Neural cell (in vitro differentiated cells): ENCODE data around the gene TRPM8. TPM values are rescaled to one million over a fixed set of nuclear protein-coding genes. Genes with fewer than 3 reads are reported as not detected.
"Not testable (repeated sequence)": the region's sequence is repeated elsewhere in the genome, so short reads cannot be mapped to it uniquely, and the experiment has no call there.

Experiments
- H2AFZ ChIP-seq: fragments of 200-600, 300-800 bp; sonication (generic), shearing (Covaris generic); 2 replicates; pipeline ENCODE4 v1.6.0; 2014; ENCODE audit warnings: low read depth, mild to moderate bottlenecking, antibody characterized with exemption, low read length, moderate library complexity
- H3F3A ChIP-seq: fragments of 200-600 bp; shearing (Covaris generic); 2 replicates; pipeline ENCODE4 v1.6.1; 2016; ENCODE audit warnings: mild to moderate bottlenecking, moderate library complexity, mixed read lengths, antibody characterized with exemption, low read length; ENCODE audit not compliant: insufficient read depth, poor library complexity, severe bottlenecking
- H3K27ac ChIP-seq: fragments of 200-600, 300-800 bp; sonication (generic), shearing (Covaris generic); 2 replicates; pipeline ENCODE4 v1.5.1; 2014; ENCODE audit warnings: mild to moderate bottlenecking, low read length, moderate library complexity
- H3K27me3 ChIP-seq: fragments of 300-800, 200-600 bp; sonication (generic), shearing (Covaris generic); 2 replicates; pipeline ENCODE4 v1.6.0; 2014; ENCODE audit warnings: mild to moderate bottlenecking, low read depth, low read length, moderate library complexity; ENCODE audit not compliant: insufficient read depth
- H3K36me3 ChIP-seq: fragments of 300-800, 200-600 bp; sonication (generic), shearing (Covaris generic); 2 replicates; pipeline ENCODE4 v1.5.1; 2014; ENCODE audit warnings: mild to moderate bottlenecking, antibody characterized with exemption, low read length, moderate library complexity; ENCODE audit not compliant: insufficient read depth
- H3K4me2 ChIP-seq: fragments of 300-800, 200-600 bp; sonication (generic), shearing (Covaris generic); 2 replicates; pipeline ENCODE4 v1.6.0; 2014; ENCODE audit warnings: mild to moderate bottlenecking, low read length
- H3K4me3 ChIP-seq: fragments of 300-800, 200-600 bp; sonication (generic), shearing (Covaris generic); 2 replicates; pipeline ENCODE4 v1.5.1; 2014; ENCODE audit warnings: mild to moderate bottlenecking, low read length, moderate library complexity
- H3K79me2 ChIP-seq: fragments of 200-600 bp; shearing (Covaris generic); replicated peaks from 2 replicates; pipeline ENCODE4 v1.6.0; 2014; ENCODE audit warnings: mild to moderate bottlenecking, low read length, moderate library complexity; ENCODE audit not compliant: insufficient read depth
- H3K9ac ChIP-seq: fragments of 300-800, 200-600 bp; sonication (generic), shearing (Covaris generic); 2 replicates; pipeline ENCODE4 v1.6.1; 2016; ENCODE audit warnings: mild to moderate bottlenecking, low read length, mixed read lengths
- H3K9me2 ChIP-seq: fragments of 200-600 bp; shearing (Covaris generic); 2 replicates; pipeline ENCODE4 v1.6.1; 2016; ENCODE audit warnings: mild to moderate bottlenecking, low read length, mixed read lengths; ENCODE audit not compliant: insufficient read depth
- H3K9me3 ChIP-seq: fragments of 200-600, 300-800 bp; sonication (generic), shearing (Covaris generic); 2 replicates; pipeline ENCODE4 v1.6.1; 2016; ENCODE audit warnings: mild to moderate bottlenecking, mixed run types, low read length, moderate library complexity, mixed read lengths
- H4K20me1 ChIP-seq: fragments of 200-600 bp; shearing (Covaris generic); 2 replicates; pipeline ENCODE4 v1.6.1; 2016; ENCODE audit warnings: mild to moderate bottlenecking, mixed run types; ENCODE audit not compliant: insufficient read depth
- EP300 ChIP-seq: fragments of 450-650 bp; conservative IDR thresholded peaks from 2 replicates; pipeline ENCODE4 v1.6.1; 2014; ENCODE audit warnings: antibody characterized with exemption, mild to moderate bottlenecking, moderate library complexity; ENCODE audit not compliant: poor library complexity, severe bottlenecking
- EZH2 ChIP-seq: fragments of 200-600, 300-800 bp; shearing (Covaris generic), sonication (generic); IDR thresholded peaks from 2 replicates; pipeline ENCODE4 v1.6.1; 2014; ENCODE audit warnings: antibody characterized with exemption, low read length, borderline replicate concordance, mild to moderate bottlenecking; ENCODE audit not compliant: insufficient read depth, poor library complexity, severe bottlenecking
- MXI1 ChIP-seq: fragments of 450-650 bp; conservative IDR thresholded peaks from 2 replicates; pipeline ENCODE4 v1.6.1; 2014; ENCODE audit warnings: antibody characterized with exemption, mild to moderate bottlenecking; ENCODE audit not compliant: poor library complexity, severe bottlenecking
- POLR2AphosphoS5 ChIP-seq: IDR thresholded peaks from 2 replicates; pipeline ENCODE4 v1.6.1; 2012
- RAD21 ChIP-seq: fragments of 450-650 bp; conservative IDR thresholded peaks from 2 replicates; pipeline ENCODE4 v1.6.1; 2014; ENCODE audit warnings: antibody characterized with exemption, mild to moderate bottlenecking, moderate library complexity
- SMC3 ChIP-seq: fragments of 450-650 bp; conservative IDR thresholded peaks from 2 replicates; pipeline ENCODE4 v1.6.1; 2014; ENCODE audit warnings: antibody characterized with exemption, mild to moderate bottlenecking, moderate library complexity; ENCODE audit not compliant: poor library complexity
- TAF1 ChIP-seq: IDR thresholded peaks from 2 replicates; pipeline ENCODE4 v1.6.1; 2012; ENCODE audit warnings: low read depth
- polyA plus RNA-seq: library from polyadenylated mRNA; depleted of rRNA; stranded (reverse); fragments of >200 nt; gene quantifications from 2 replicates; pipeline ENCODE4 v1.2.3, GENCODE V29; 2014
- TF ChIP-seq, protein P1 (sequence below): fragments of 450-650 bp; IDR thresholded peaks from 2 replicates; pipeline ENCODE4 v1.5.1; 2014; ENCODE audit warnings: antibody characterized with exemption, mild to moderate bottlenecking, moderate library complexity; ENCODE audit not compliant: poor library complexity, severe bottlenecking
- TF ChIP-seq, protein P2 (sequence below): IDR thresholded peaks from 2 replicates; pipeline ENCODE4 v1.6.1; 2012; ENCODE audit warnings: borderline replicate concordance

TRPM8 gene
- polyA plus RNA-seq, 1 donor from 2014 or later = not detected

DNA sequence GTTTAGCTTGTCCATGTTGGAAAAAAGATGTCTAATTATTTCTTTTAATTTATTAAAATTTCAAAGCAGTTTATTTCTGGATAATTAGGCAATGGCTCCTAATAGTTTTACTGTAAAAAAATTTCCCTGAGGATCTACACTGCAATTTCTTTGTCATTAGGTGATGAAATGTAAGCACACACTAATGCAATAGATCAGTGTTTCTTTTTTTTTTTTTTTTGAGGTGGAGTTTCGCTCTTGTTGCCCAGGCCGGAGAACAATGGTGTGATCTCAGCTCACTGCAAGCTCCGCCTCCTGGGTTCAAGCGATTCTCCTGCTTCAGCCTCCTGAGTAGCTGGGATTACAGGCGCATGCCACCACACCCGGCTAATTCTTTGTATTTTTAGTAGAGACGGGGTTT, 48.5 kb downstream of the TRPM8 start:
- H3K79me2 ChIP-seq, H3K27ac ChIP-seq, H3F3A ChIP-seq, H3K4me3 ChIP-seq, H3K27me3 ChIP-seq, H2AFZ ChIP-seq, H3K36me3 ChIP-seq, H3K4me2 ChIP-seq, H3K9ac ChIP-seq, H3K9me2 ChIP-seq, H3K9me3 ChIP-seq, H4K20me1 ChIP-seq: not testable (repeated sequence)

DNA sequence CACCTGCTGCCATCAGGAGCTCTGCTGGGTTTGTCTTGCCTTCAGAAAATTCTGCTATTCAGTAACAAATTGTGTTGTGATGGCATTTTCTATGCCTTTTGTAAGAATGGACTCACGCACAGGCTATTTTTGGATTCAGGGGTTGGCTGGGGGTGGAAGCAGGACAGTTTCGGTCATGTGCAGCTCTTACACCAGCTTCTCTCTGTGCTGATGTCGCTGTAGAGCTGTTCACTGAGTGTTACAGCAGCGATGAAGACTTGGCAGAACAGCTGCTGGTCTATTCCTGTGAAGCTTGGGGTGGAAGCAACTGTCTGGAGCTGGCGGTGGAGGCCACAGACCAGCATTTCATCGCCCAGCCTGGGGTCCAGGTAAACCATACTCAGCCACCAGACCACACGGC, 49.2 kb downstream of the TRPM8 start:
- Histone ChIP-seq H3K4me2 (no peak overlapping the region), H3F3A (no peaks in the 10 kb centered on the region), H4K20me1 (no peaks in the 10 kb centered on the region), H3K9me2 (no peaks in the 10 kb centered on the region), H3K27me3 (no peaks in the 10 kb centered on the region), H3K27ac (no peak overlapping the region), H3K4me3 (no peak overlapping the region), H2AFZ (no peak overlapping the region), H3K9ac (no peak overlapping the region), H3K79me2 (no peaks in the 10 kb centered on the region), H3K9me3 (no peaks in the 10 kb centered on the region), H3K36me3 (no peaks in the 10 kb centered on the region)
- TF ChIP-seq, protein P1, sequence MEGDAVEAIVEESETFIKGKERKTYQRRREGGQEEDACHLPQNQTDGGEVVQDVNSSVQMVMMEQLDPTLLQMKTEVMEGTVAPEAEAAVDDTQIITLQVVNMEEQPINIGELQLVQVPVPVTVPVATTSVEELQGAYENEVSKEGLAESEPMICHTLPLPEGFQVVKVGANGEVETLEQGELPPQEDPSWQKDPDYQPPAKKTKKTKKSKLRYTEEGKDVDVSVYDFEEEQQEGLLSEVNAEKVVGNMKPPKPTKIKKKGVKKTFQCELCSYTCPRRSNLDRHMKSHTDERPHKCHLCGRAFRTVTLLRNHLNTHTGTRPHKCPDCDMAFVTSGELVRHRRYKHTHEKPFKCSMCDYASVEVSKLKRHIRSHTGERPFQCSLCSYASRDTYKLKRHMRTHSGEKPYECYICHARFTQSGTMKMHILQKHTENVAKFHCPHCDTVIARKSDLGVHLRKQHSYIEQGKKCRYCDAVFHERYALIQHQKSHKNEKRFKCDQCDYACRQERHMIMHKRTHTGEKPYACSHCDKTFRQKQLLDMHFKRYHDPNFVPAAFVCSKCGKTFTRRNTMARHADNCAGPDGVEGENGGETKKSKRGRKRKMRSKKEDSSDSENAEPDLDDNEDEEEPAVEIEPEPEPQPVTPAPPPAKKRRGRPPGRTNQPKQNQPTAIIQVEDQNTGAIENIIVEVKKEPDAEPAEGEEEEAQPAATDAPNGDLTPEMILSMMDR = no peak
- TF ChIP-seq TAF1 = no peak
- no peak for TF ChIP-seq EP300
- TF ChIP-seq, protein P2, sequence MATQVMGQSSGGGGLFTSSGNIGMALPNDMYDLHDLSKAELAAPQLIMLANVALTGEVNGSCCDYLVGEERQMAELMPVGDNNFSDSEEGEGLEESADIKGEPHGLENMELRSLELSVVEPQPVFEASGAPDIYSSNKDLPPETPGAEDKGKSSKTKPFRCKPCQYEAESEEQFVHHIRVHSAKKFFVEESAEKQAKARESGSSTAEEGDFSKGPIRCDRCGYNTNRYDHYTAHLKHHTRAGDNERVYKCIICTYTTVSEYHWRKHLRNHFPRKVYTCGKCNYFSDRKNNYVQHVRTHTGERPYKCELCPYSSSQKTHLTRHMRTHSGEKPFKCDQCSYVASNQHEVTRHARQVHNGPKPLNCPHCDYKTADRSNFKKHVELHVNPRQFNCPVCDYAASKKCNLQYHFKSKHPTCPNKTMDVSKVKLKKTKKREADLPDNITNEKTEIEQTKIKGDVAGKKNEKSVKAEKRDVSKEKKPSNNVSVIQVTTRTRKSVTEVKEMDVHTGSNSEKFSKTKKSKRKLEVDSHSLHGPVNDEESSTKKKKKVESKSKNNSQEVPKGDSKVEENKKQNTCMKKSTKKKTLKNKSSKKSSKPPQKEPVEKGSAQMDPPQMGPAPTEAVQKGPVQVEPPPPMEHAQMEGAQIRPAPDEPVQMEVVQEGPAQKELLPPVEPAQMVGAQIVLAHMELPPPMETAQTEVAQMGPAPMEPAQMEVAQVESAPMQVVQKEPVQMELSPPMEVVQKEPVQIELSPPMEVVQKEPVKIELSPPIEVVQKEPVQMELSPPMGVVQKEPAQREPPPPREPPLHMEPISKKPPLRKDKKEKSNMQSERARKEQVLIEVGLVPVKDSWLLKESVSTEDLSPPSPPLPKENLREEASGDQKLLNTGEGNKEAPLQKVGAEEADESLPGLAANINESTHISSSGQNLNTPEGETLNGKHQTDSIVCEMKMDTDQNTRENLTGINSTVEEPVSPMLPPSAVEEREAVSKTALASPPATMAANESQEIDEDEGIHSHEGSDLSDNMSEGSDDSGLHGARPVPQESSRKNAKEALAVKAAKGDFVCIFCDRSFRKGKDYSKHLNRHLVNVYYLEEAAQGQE = no peak
- no peak for TF ChIP-seq EZH2
- TF ChIP-seq POLR2AphosphoS5 = no peak
- no peak for TF ChIP-seq RAD21
- TF ChIP-seq MXI1 = no peak
- TF ChIP-seq SMC3 = no peak

DNA sequence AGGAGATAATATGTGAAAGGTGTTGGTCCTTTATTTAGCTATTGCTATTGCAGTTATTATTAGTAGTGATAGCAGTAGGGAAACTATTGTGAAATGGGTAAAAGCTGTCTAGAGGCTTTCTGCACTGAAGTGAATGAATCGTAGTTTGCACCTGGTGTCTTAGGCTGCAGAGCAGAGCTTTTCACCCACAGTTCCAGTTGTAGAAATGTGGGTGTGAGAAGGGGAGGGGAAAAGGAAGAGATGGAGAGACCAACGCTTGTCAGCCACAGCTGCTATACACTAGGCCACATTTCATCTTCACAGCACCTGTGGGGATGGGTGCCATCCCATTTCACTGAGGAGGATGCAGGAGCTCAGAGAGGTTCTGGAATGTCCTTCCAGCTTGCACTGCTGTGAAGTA, 50.0 kb downstream of the TRPM8 start:
- H3K27me3 ChIP-seq = no peaks in the 10 kb centered on the region
- H3K9me2 ChIP-seq = no peaks in the 10 kb centered on the region
- no peak overlapping the region for H2AFZ ChIP-seq
- TF ChIP-seq TAF1 (no peak), RAD21 (no peak), MXI1 (no peak), EZH2 (no peak), SMC3 (no peak), POLR2AphosphoS5 (no peak)
- TF ChIP-seq, protein P2 = no peak
- TF ChIP-seq, protein P1 = no peak
- no peak overlapping the region for H3K4me2 ChIP-seq
- H3K27ac ChIP-seq = no peak overlapping the region
- no peak overlapping the region for H3K4me3 ChIP-seq
- H3K9ac ChIP-seq = no peak overlapping the region
- no peaks in the 10 kb centered on the region for H3K36me3 ChIP-seq
- H3F3A ChIP-seq = no peaks in the 10 kb centered on the region
- no peaks in the 10 kb centered on the region for H3K9me3 ChIP-seq
- H3K79me2 ChIP-seq = no peaks in the 10 kb centered on the region
- H4K20me1 ChIP-seq = no peaks in the 10 kb centered on the region
